Fibroblast of skin of back (primary cell): ENCODE results near the gene CHMP5. TPM values are rescaled to one million over a fixed set of nuclear protein-coding genes. Genes with fewer than 3 reads are reported as not detected.
A peak's percentile ranks its signal among the peaks of the same experiment; 100 is the strongest.

ENCODE experiments used
- DNase-seq: peaks from one replicate; pipeline ENCODE4 v3.0.0-alpha.2; 2013
- polyA plus RNA-seq, 2 experiments: library from polyadenylated mRNA; unstranded; fragments of 120-200 nt; gene quantifications; one replicate each; pipeline ENCODE4 v1.2.1, GENCODE V29; 2013; ENCODE audit not compliant: insufficient read length in 2 of 2

CHMP5 gene
- polyA plus RNA-seq (2013, experiment 1 of 2; ENCODE audit: insufficient read length): 73.7 TPM
- polyA plus RNA-seq (2013, experiment 2 of 2; ENCODE audit: insufficient read length): 75.2 TPM

- DNase-seq: peak; percentile 99
Observed at GRCh38 chr9:33264473-33265177, at the start of gene CHMP5, which contains the start of gene BAG1. Gene CHMP5 (plus strand): TSS chr9:33265049. CDS start chr9:33265079, 30 bp downstream. Gene BAG1 (minus strand): TSS chr9:33264708.

GRCh38 chr9:33220681-33221567 lies 43.9 kb upstream of the CHMP5 start:
- DNase-seq: no peak

DNA sequence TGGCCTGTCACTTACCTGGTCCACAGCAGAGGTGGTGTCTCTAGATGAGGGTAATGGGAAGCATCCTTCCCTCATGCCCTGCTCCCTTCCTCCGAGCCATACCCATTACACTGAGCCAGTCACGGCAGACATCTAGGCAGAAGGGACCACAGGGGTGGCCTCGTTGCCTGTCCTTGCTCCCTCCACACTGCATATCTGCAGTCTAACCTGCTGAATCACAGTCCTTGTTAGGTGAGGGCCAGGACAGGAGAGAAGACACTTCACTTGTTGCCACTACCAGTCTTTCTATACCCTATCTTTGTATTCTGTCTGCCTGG lies 43.3 kb upstream of the CHMP5 start:
- DNase-seq: no peak

DNA sequence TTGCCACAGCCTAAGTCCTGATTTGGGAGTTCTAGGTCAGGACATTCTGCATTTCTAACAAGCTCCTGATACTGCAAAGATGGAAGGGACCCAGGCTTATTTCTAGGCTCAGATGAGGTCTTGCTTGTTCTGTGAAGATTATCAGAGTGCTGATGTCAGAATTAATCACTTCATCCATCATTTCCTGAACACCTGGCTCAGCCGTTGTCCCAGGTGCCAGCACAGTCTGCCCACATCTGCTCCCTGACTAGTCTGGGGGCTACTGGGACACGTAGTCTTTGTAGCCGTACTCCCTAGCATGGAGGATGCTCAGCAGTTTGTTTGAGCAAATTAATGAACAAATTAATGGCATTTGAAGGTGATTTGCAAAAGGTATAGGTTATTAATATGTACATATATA lies 42.8 kb upstream of the CHMP5 start:
- no peak for DNase-seq

DNA sequence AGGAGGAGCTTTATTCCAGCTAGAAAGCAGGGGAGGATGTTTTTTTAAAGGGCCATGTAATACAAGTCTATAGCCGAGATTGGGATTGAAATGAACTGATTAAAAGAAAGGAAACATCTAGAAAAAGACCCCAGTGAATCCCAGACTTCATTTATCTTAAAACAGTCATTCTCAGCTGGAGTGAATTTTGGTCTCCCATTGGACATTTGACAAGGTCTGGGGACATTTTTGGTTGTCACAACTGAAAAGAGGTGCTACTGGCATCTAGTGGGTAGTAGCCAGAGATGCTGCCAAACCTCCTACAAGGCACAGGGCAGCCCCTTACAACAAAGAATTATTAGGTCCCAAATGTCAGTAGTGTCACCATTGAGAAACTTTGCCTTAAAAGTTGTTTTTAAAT lies 41.2 kb upstream of the CHMP5 start:
- DNase-seq: peak; percentile 45

- peak; percentile 76 for DNase-seq
Observed at GRCh38 chr9:33225319-33226147, 39.3 kb upstream of the CHMP5 start.

- DNase-seq: no peak
Observed at GRCh38 chr9:33227008-33227398, 37.8 kb upstream of the CHMP5 start.

GRCh38 chr9:33227741-33228140 lies 37.1 kb upstream of the CHMP5 start:
- no peak for DNase-seq

- no peak for DNase-seq
Observed at GRCh38 chr9:33228606-33229005, 36.2 kb upstream of the CHMP5 start.

- DNase-seq: no peak
Observed at GRCh38 chr9:33229359-33230114, 35.3 kb upstream of the CHMP5 start.

GRCh38 chr9:33230756-33231622 lies 33.9 kb upstream of the CHMP5 start:
- no peak for DNase-seq

DNA sequence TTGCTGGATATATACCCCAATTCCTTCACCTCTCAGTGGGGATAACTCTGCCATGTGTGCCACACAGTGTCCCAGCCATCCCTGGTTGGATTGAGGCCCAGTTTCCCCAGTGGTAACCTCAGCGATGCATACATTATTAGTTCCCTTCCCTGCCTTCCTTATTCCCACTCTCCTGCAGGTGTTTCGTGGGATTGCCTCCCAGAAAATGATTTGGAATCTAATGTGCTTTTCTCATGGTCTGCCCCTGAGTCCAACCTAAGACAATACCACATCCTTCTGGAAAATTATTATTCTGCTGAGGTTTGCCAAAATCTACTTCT lies 33.3 kb upstream of the CHMP5 start:
- DNase-seq: no peak

GRCh38 chr9:33232815-33233214 lies 32.0 kb upstream of the CHMP5 start:
- DNase-seq: no peak

DNA sequence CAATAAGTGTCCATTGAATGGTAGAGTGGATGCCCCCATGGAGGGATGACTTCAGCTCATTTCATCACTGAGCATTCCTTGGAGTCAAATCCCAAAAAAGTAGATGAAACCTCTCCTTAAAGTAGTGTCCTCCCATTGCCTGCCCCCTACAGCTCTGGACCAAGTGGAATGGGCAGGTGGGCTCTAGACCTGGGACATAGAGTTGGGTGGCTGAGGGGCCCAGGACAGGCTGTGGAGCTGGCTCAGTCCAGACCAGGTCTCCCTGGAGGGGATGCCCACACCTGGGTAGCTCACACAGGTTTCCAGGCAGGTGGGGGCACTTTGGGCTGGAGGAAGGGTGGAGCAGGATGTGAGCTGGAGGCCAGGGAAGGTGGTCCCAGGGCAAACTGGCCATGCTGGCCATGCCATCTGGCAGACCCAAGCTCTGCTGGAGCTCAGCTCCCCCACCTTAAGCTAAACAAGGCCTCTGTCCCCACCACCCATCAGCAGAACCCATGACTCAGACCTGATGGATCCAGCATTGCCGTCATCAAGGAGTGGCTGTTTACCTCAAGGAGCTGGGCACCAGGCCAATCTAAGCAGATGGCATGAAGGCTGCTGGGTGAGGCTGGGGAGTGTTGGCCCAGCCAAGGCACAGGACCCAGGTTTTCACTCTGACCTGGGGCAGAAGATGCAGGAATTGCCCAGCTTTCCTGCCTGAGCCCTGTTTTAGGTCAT lies 31.1 kb upstream of the CHMP5 start:
- peak; percentile 90 for DNase-seq

DNA sequence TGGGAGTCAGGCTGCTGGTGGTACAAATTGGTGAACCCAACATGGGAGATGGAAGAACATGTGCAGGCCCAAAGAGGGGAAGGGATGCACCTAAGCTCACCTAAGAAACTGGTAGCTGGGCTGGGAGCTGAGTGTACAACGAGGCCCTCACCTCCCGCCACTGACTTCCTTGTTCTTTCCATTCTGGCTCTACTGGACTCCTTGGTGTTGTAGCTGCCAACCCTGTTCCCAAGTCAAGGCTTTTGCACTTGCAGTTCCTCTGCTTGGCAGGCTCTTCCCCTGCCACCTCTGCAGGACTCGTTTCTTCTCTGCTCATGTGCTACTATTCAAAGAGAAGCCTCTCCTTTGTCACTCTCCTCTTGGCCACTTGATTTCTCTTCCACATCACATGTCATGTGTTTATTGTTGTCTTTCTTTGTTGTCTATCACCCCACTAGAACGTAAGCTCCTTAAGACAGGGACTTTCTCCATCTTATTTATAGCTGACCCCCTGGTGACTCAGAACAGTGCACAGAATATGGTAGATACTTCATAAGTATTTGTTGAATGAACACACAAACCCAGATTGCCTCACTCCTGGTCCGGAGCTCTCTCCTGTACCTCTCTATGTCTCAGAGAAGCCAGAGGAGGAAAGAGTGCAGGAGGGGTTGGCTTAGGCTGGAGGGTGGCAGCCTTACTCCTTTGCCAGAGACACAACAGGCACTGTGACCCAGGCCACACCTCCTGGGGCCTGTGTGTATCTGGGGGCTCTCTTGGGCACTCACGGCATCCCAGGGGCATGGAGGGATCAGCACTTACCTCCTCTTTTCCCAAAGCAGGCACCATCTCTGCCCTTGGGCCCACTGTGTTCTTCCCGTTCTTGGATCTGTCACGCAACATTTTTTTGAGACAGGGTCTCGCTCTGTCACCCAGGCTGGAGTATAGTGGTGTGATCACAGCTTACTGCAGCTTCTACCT lies 30.1 kb upstream of the CHMP5 start:
- no peak for DNase-seq

DNA sequence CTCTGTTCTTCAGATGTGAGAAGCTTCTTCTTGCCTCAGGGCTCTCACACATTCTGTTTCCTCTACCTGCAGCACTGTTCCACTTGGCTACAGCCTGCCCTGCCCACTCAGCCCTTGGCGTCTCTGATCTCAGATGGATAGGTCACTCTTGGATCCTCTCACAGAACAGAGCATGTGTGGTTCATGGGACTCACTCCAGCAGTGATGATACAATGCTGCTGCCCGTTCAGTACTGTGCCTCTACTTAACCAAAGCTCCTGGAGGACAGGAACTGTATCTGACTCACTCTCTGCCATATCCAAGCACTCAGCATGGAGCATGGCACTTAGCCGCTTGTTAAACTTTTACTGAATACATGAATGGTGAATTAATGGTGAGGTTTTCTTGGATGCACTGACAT lies 28.3 kb upstream of the CHMP5 start:
- no peak for DNase-seq

DNA sequence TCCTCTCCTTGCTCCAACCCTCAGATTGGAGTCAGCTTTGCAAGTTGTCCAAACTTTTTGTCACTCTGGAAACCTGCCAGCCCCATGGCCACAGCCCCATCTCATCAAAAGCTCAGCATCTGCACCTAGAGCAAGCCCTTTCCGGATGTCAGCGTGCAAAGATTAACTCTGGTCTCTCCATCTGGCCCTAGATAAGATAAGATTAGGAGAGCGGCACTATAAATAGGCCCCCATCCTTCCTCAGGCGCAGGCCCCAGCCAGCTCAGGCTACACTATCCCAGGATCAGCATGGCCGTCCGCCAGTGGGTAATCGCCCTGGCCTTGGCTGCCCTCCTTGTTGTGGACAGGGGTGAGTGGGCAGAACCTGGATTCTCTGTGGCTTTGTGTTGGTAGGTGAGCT lies 24.9 kb upstream of the CHMP5 start, which contains the start of gene SPINK4:
SPINK4 (plus strand) TSS at position 247 of the 400 bp plus-strand sequence; CDS start at position 289, 42 bp downstream.
- no peak for DNase-seq

DNA sequence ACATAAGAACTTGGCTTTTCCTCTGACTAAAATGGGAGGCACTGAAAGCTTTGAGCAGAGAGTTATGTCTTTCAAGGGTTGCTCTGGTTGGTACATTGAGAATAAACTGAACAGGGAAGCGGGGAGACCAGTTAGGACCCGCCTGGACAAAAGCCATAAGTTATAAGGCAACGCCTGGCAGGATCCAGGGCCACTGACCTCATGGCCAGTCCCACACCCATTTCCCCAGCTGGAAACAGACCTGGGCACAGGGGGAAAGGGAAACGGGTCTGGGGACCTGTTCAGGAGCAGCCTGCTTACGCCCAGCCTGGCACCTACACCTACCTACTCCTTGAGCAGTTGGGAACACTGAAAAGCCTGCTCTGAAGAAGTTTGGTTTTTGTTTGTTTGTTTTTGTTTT lies 23.6 kb upstream of the CHMP5 start:
- DNase-seq: no peak

- no peak for DNase-seq
Observed at GRCh38 chr9:33242609-33243134, 22.2 kb upstream of the CHMP5 start.
